PC-9 (cell line): ENCODE measurements around the gene PACRGL. TPM values are rescaled to one million over a fixed set of nuclear protein-coding genes. Genes with fewer than 3 reads are reported as not detected.

Experiments used
- BruUV-seq: library from RNA; stranded (reverse); fragments of 400-500 nt; replicated peaks from 2 replicates; lab custom pipeline; 2021; lab: Mats Ljungman, UMichigan
- CTCF ChIA-PET: fragments of 300-600 bp; sonication (Branson Sonifier 250); formaldehyde crosslinking; loops from one replicate; lab custom pipeline; 2022; ENCODE audit warnings: antibody characterized with exemption; lab: Charles Lee
- POLR2A ChIA-PET: fragments of 300-600 bp; sonication (Branson Sonifier 250); formaldehyde crosslinking; loops from one replicate; lab custom pipeline; 2022; ENCODE audit warnings: antibody characterized with exemption; ENCODE audit not compliant: unreplicated experiment; lab: Charles Lee
- DNase-seq, 2 experiments: peaks; one replicate each; pipeline versions ENCODE4 v3.0.0 to v3.0.0-alpha.2; 2015 to 2022; ENCODE audit warnings: mixed read lengths in 1 of 2
- H2AFZ ChIP-seq: fragments of 200-600 bp; sonication (generic); 2 replicates; pipeline ENCODE4 v1.8.1; 2017; ENCODE audit warnings: antibody characterized with exemption
- H3F3A ChIP-seq: fragments of 200-600 bp; sonication (generic); 2 replicates; pipeline ENCODE4 v1.8.1; 2017; ENCODE audit warnings: antibody characterized with exemption, mild to moderate bottlenecking, low read depth; ENCODE audit not compliant: insufficient read depth
- H3K27ac ChIP-seq: fragments of 200-600 bp; sonication (generic); 2 replicates; pipeline ENCODE4 v1.6.1; 2016; ENCODE audit warnings: mixed run types
- H3K27me3 ChIP-seq: fragments of 200-600 bp; sonication (generic); 2 replicates; pipeline ENCODE4 v1.6.1; 2016; ENCODE audit warnings: low read depth, mixed run types; ENCODE audit not compliant: insufficient read depth
- H3K36me3 ChIP-seq: fragments of 200-600 bp; sonication (generic); 2 replicates; pipeline ENCODE4 v1.6.1; 2016; ENCODE audit warnings: low read depth, mixed run types
- H3K4me1 ChIP-seq: fragments of 200-600 bp; sonication (generic); replicated peaks from 2 replicates; pipeline ENCODE4 v1.6.1; 2016; ENCODE audit warnings: mixed run types; ENCODE audit not compliant: insufficient read depth
- H3K4me2 ChIP-seq: fragments of 200-600 bp; sonication (generic); 2 replicates; pipeline ENCODE4 v1.6.1; 2017; ENCODE audit warnings: mixed run types
- H3K4me3 ChIP-seq: fragments of 200-600 bp; sonication (generic); 2 replicates; pipeline ENCODE4 v1.6.1; 2016; ENCODE audit warnings: mixed run types
- H3K79me2 ChIP-seq: fragments of 200-600 bp; sonication (generic); 2 replicates; pipeline ENCODE4 v1.6.1; 2017; ENCODE audit warnings: low read depth, mixed run types
- H3K9me2 ChIP-seq: fragments of 200-600 bp; sonication (generic); 2 replicates; pipeline ENCODE4 v1.8.1; 2017; ENCODE audit warnings: mild to moderate bottlenecking; ENCODE audit not compliant: insufficient read depth
- H3K9me3 ChIP-seq: fragments of 200-600 bp; sonication (generic); 2 replicates; pipeline ENCODE4 v1.8.1; 2016; ENCODE audit warnings: low read depth; ENCODE audit not compliant: insufficient read depth
- H4K20me1 ChIP-seq: fragments of 200-600 bp; sonication (generic); 2 replicates; pipeline ENCODE4 v1.8.1; 2017; ENCODE audit not compliant: insufficient read depth
- CTCF ChIP-seq: fragments of 200-600 bp; sonication (generic); conservative IDR thresholded peaks from 2 replicates; pipeline ENCODE4 v1.6.1; 2017; ENCODE audit warnings: mixed run types, antibody characterized with exemption, mild to moderate bottlenecking, moderate library complexity
- EZH2 ChIP-seq: fragments of 200-600 bp; sonication (generic); IDR thresholded peaks from 2 replicates; pipeline ENCODE4 v1.8.0; 2017; ENCODE audit warnings: antibody characterized with exemption, low read depth
- intact Hi-C: fragments of 100-400 bp; cut with micrococcal nuclease; formaldehyde crosslinking; loops from one replicate; pipeline ENCODE4 v1.10.0; 2022; ENCODE audit not compliant: unreplicated experiment
- total RNA-seq: library from RNA; stranded (reverse); gene quantifications from 2 replicates; pipeline ENCODE4 v1.2.3, GENCODE V29; 2021

PACRGL gene
- total RNA-seq, 1 experiment from 2014 or later, result 23.0 TPM

GRCh38 chr4:20696815-20697214 is 3.4 kb upstream of the PACRGL start:
- TF ChIP-seq EZH2 (no peak), CTCF (no peak)
- peaks cover 15% of the 10 kb centered on the region for H3K79me2 ChIP-seq
- ChIA-PET CTCF (no interaction called here), POLR2A (no interaction called here)
- H3F3A ChIP-seq, result no peaks in the 10 kb centered on the region
- H3K27me3 ChIP-seq, result no peaks in the 10 kb centered on the region
- no peaks in the 10 kb centered on the region for H3K9me2 ChIP-seq
- no TSS peak for BruUV-seq
- H3K36me3 ChIP-seq, result no peaks in the 10 kb centered on the region
- H3K27ac ChIP-seq, result no peak overlapping the region
- H3K4me3 ChIP-seq, result no peak overlapping the region
- no peak overlapping the region for H3K4me2 ChIP-seq
- no peaks in the 10 kb centered on the region for H4K20me1 ChIP-seq
- intact Hi-C loops, result no loop called here
- H3K4me1 ChIP-seq, result peaks cover 13% of the 10 kb centered on the region
- DNase-seq, result no peak
- H3K9me3 ChIP-seq, result no peaks in the 10 kb centered on the region
- H2AFZ ChIP-seq, result no peak overlapping the region

DNA sequence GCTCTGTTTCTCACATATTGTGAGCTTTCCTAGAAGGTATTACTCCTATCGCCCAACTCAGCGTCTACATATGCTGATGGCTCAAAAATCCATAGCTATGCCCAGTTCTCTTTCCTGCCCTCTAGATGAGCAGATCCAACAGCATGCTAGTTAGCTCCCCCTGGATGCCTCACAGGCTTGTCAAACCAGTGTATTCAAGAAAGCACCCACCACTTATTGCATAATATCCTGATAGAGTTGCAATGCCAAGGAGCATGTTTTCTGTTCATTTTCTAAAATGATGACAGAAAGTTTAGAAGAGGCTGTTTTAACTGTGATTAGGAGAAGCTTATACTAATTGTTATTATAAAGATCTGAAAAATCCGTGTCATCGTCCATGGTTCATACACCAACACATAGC is 1.9 kb upstream of the PACRGL start:
- Histone ChIP-seq H3K27me3 (no peaks in the 10 kb centered on the region), H3K4me3 (no peak overlapping the region), H3K36me3 (no peaks in the 10 kb centered on the region), H2AFZ (no peak overlapping the region), H3K27ac (no peak overlapping the region), H4K20me1 (no peaks in the 10 kb centered on the region), H3F3A (no peaks in the 10 kb centered on the region), H3K9me3 (no peaks in the 10 kb centered on the region), H3K4me2 (no peak overlapping the region), H3K4me1 (peaks cover 15% of the 10 kb centered on the region), H3K9me2 (no peaks in the 10 kb centered on the region), H3K79me2 (peaks cover 29% of the 10 kb centered on the region)
- ChIA-PET CTCF (no interaction called here), POLR2A (no interaction called here)
- BruUV-seq, result no TSS peak
- DNase-seq, result no peak
- intact Hi-C loops, result no loop called here
- no peak for TF ChIP-seq EZH2
- no peak for TF ChIP-seq CTCF

GRCh38 chr4:20698820-20699219 is 1.4 kb upstream of the PACRGL start:
- TF ChIP-seq CTCF (no peak), EZH2 (no peak)
- no TSS peak for BruUV-seq
- H3K79me2 ChIP-seq, result peaks cover 32% of the 10 kb centered on the region
- POLR2A ChIA-PET, result interaction anchor here (0.7 kb wide), 1 partner anchor 1221 kb away, joined by 3 read pairs; no protein-coding TSS in a partner anchor
- no peaks in the 10 kb centered on the region for H4K20me1 ChIP-seq
- DNase-seq, result no peak
- no peak overlapping the region for H2AFZ ChIP-seq
- peaks cover 15% of the 10 kb centered on the region for H3K4me1 ChIP-seq
- H3K27me3 ChIP-seq, result no peaks in the 10 kb centered on the region
- intact Hi-C loops, result no loop called here
- no peaks in the 10 kb centered on the region for H3K36me3 ChIP-seq
- no peak overlapping the region for H3K4me2 ChIP-seq
- CTCF ChIA-PET, result no interaction called here
- H3K9me3 ChIP-seq, result no peaks in the 10 kb centered on the region
- no peaks in the 10 kb centered on the region for H3K9me2 ChIP-seq
- H3K27ac ChIP-seq, result no peak overlapping the region
- H3K4me3 ChIP-seq, result no peak overlapping the region
- no peaks in the 10 kb centered on the region for H3F3A ChIP-seq
